Dedifferentiated amniotic fluid mesenchymal stem cell (primary cell): Measurements from ENCODE around the gene MSLN.

Experiments used
- DNase-seq: peaks from one replicate; pipeline ENCODE4 v3.0.0-alpha.2; 2016; ENCODE audit errors: extremely low spot score

Gene MSLN

GRCh38 chr16:791131-791530 lies 30.6 kb downstream of the MSLN start:
- no peak for DNase-seq

GRCh38 chr16:792221-792995 lies 31.9 kb downstream of the MSLN start:
- DNase-seq, result no peak

- no peak for DNase-seq
Measured at GRCh38 chr16:793414-793813, 32.9 kb downstream of the MSLN start.

GRCh38 chr16:794091-794822 lies 33.7 kb downstream of the MSLN start:
- DNase-seq, result no peak

DNA sequence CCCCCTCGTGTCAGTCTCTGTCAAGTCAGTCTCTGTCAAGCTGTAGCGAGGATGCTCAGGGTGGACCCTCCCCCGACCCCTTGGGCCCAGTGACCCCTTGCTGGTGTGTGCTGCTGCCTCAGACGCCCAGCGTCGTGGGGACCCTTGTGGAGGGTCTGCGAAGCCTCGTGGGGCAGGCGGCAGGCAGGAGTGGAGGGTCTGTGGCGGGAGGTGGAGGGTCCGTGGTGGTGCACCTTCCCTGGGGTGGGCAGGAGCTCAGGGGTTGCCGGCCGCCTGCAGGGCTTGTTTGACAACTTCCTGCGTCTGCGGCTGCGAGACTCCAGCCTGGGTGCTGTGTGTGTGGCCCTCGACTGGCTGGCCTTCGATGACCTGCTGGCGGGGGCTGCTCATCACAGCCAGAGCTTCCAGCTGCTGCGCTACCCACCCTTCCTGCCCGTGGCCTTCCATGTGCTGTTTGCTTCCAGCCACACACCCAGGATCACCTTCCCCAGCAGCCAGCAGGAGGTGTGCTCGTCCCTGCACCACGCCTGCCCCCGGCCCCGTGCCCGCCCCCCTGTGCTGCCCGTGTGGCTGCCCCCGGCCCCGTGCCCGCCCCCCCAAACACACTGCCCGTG lies 34.4 kb downstream of the MSLN start:
- DNase-seq, result no peak

- DNase-seq, result no peak
Measured at GRCh38 chr16:795580-796229, 35.2 kb downstream of the MSLN start.

DNA sequence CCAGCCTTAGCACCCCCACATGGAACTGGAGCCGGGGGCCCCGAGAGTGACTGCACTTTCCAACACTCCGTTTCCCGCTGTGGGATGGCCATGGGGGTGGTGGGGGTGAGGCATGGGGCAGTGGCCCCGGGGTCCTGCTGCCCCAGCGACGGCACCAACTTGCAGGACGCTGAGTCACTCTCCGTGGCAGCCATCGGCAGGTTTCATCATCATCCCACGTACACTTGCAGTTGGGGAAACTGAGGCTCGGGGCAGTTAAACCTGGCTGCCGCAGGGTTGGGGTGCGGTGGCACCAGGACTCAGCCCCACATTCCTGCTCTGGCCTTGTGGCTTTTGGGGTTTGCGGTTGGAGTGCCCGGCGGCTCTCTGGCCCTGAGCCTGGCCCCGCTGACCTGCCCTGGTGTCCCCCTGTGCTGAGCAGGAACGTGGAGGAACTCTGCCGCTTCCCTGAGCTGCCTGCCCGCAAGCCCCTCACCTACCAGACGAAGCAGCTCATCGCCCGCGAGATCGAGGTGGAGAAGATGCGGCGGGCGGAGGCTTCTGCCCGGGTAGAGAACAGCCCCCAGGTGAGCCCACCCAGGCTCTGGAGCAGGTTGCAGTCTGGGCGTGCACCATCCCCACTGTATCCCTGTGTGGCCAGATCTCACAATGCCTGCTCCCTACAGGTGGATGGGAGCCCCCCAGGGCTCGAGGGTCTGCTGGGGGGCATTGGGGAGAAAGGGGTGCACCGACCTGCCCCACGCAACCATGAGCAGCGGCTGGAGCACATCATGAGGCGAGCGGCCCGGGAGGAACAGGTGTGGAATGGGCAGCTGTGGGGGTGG lies 36.0 kb downstream of the MSLN start:
- DNase-seq, result no peak

DNA sequence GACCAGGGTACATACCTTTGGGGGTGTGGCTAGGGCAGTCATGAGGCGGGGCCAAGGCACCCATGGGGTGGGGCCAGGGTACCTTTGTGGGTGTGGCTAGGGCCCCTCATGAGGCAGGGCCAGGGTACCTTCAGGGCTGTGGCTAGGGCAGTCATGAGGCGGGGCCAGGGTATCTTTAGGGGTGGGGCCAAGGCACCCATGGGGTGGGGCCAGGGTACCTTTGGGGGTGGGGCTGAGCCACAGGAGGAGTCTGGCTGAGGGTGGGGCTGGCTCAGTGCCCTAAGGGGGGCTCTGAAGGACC lies 36.5 kb downstream of the MSLN start:
- no peak for DNase-seq

- DNase-seq, result no peak
Measured at GRCh38 chr16:797686-798085, 37.2 kb downstream of the MSLN start.

DNA sequence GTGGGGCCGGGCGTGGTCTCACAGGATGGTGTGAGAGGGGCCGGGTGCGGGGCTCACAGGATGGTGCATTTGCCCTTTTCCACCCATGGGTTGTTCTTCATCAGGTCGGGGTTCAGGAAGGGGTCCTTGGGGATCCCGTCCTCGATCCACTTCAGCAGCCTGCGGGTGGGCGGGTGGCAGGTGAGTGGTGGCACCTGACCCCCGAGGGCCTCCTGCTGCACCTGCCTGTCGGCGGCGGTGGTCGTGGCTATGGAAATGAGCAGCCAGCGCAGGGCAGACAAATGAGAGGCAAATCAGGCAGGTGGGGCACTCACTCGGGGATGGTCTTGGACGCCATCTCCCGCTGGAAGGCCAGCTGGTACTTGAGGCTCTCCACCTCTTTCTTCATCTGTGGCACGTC lies 38.1 kb downstream of the MSLN start:
- DNase-seq, result no peak

DNA sequence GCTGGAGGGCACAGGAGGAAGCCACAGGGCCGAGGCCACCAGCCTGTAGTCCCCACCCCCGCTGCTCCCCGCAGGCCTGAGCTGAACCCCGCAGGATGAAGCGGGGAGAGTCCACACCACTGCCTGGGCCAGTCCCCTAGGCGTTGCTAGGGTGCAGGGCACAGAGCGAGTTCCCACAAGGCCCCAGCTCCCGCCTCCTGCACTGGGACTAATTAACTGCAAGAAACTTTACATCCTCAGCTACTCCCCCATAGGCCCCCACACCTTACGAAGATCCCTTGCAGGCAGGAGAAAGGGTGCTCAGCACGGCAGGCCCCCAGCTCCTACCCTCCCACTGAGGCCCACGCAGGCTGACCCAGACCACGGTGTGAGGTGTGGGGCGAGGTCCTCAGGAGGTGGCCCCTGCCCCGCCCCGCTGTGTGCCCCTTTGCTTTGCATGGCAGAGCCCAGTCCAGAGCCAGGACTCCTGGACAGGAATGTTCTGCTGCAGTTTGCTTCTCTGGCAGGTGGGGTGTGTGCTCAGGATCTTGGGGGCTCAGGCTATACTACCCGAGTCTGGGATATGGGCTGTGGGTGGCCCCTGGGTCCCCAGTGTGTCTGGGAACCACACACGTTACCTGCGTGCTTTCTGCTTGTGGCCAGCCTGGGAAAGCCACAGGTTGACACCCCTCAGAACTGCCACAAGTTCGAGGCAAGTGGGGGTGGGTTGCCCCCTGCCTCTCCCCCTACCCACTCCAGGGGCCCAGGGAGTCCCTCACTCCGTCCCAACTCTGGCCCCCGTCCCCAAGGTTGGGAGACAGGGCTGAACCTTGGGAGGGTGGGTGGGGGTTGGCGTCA lies 38.8 kb downstream of the MSLN start:
- no peak for DNase-seq

DNA sequence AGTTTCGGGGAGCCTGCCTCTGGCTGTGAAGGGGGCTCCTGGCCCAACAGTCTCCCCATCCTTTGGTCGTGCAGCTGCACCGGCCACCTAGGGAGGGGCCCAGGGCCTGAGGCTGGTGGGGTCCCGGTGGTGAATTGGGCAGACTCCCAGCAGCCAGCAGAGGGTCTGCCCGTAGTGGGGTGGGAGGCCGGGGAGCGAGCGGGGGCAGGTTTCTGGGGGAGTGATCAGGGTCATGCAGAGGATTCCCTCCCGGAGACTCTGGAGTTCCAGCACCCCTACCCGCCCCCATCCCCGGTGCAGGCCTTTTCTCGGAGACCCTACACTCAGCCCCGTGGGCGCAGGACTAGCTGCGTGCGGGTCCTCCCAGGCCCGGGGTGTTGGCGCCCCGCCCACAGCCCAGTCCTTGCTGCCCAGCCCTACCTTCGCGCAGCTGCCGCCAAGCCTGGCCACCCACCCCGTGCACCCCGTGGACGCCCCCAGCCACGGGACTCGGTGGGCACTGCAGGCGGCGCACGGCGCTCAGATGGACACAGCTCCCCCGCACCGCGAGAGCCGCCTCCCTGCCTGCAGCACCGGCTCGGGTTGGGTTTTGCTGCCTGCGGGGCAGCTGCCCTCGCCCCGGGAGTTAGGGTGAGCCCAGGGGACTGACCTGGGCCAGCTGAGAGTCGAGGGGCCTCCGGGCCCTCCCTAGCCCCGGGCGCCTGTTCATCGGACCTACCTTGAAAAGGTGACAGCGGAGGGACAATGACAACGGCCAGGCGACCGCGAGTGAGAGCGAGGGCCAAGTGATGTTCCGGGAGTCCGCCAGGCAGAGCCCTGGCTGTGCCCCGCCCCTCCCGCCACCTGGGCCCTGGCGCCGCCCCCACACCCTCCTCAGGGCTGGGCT lies 39.7 kb downstream of the MSLN start, which contains the start of gene GNG13:
GNG13 (minus strand) TSS at position 787 of the 886 bp plus-strand sequence. CDS start 1,657 bp downstream, outside the sequence.
- no peak for DNase-seq

GRCh38 chr16:800834-801511 lies 40.4 kb downstream of the MSLN start:
- DNase-seq, result no peak

DNA sequence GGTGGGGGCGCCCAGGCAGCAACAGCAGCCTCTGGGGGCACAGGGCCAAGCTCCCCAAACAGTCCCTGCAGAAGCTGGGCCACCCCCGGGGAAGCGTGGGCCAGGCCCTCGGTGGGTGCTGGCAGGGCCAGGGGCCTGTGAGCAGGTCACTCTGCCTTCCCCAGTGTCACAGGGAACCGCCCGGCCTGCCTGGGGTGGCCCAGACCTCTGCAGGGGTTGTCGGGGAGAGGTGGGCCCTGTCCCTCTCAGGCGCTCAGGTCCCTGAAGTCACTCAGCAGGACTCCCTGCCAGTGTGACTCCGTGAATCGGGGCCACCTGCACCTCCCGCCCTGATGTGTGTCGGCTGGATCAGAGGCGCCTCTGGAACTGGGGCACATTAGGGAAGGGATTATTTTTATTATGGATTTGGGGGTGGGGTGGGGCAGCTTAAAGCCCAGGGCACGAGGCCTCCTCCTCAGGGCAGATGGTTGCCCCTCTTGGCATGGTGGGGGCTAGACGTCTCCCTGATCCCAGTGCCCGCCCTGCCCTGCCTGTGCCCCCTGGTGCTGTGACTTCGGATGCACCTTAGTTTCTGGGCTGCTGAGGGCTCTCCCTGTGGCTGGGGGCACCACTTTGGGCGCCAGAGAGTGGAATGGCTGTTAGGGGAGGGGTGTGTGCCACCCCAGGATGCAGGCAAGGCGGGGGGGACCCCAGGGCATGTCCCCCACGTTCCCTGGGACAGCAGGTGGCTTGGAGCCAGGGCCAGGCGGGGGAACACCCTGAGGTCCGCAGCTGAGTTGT lies 41.2 kb downstream of the MSLN start:
- no peak for DNase-seq

GRCh38 chr16:802461-802860 lies 41.9 kb downstream of the MSLN start:
- no peak for DNase-seq

- no peak for DNase-seq
Measured at GRCh38 chr16:802914-803753, 42.6 kb downstream of the MSLN start.

DNA sequence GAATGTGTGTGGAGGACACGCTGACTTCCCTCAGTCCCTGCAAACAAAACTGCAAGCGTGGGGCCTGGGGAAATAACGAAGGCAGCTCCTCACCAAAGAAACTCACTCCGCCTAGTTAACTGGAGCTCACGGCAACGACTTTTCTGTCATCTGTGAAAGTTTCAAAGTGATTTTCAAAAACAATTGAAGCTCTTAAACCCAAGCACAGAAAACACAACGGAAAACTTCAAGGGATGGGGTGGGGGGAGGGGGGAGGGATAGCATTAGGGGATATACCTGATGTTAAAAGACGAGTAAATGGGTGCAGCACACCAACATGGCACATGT lies 43.2 kb downstream of the MSLN start:
- no peak for DNase-seq
